ENCODE data around the gene CNTNAP5. TPM values are rescaled to one million over a fixed set of nuclear protein-coding genes. Genes with fewer than 3 reads are reported as not detected.
A peak's percentile ranks its signal among the peaks of the same experiment; 100 is the strongest.

The CNTNAP5 gene
- total RNA-seq, 1 donor from 2014 or later, result 22.0 TPM

- no peak for TF ChIP-seq CTCF (IDR thresholded peaks at IDR 0.05; ENCODE audit: partially characterized antibody, unreplicated experiment)
- DNase-seq, result no peak
- Mint-ChIP-seq H3K27me3 (ENCODE audit: unreplicated experiment) (peaks cover 4% of the 10 kb centered on the region), H3K4me3 (ENCODE audit: unreplicated experiment) (no peak overlapping the region), H3K27ac (ENCODE audit: unreplicated experiment) (no peak overlapping the region), H3K9me3 (ENCODE audit: unreplicated experiment) (no peaks in the 10 kb centered on the region), H3K36me3 (ENCODE audit: unreplicated experiment) (no peaks in the 10 kb centered on the region), H3K4me1 (ENCODE audit: low read depth, unreplicated experiment) (peaks cover 2% of the 10 kb centered on the region)
These were observed 598.5 kb downstream of the CNTNAP5 start for GRCh38 chr2:124623560-124623959.

- Mint-ChIP-seq H3K36me3 (ENCODE audit: unreplicated experiment) (no peaks in the 10 kb centered on the region), H3K27ac (ENCODE audit: unreplicated experiment) (no peak overlapping the region), H3K9me3 (ENCODE audit: unreplicated experiment) (peaks cover 3% of the 10 kb centered on the region), H3K27me3 (ENCODE audit: unreplicated experiment) (peaks cover 4% of the 10 kb centered on the region), H3K4me1 (ENCODE audit: low read depth, unreplicated experiment) (peaks cover 2% of the 10 kb centered on the region), H3K4me3 (ENCODE audit: unreplicated experiment) (no peak overlapping the region)
- no peak for TF ChIP-seq CTCF (IDR thresholded peaks at IDR 0.05; ENCODE audit: partially characterized antibody, unreplicated experiment)
- no peak for DNase-seq
These were observed 600.5 kb downstream of the CNTNAP5 start for GRCh38 chr2:124625561-124625960.

GRCh38 chr2:124626993-124627392 lies 601.9 kb downstream of the CNTNAP5 start:
- DNase-seq, result no peak
- no peak for TF ChIP-seq CTCF (IDR thresholded peaks at IDR 0.05; ENCODE audit: partially characterized antibody, unreplicated experiment)
- H3K9me3 Mint-ChIP-seq (ENCODE audit: unreplicated experiment), result peaks cover 3% of the 10 kb centered on the region
- no peaks in the 10 kb centered on the region for H3K36me3 Mint-ChIP-seq (ENCODE audit: unreplicated experiment)
- peaks cover 2% of the 10 kb centered on the region for H3K27me3 Mint-ChIP-seq (ENCODE audit: unreplicated experiment)
- peaks cover 2% of the 10 kb centered on the region for H3K4me1 Mint-ChIP-seq (ENCODE audit: low read depth, unreplicated experiment)
- H3K4me3 Mint-ChIP-seq (ENCODE audit: unreplicated experiment), result no peak overlapping the region
- no peak overlapping the region for H3K27ac Mint-ChIP-seq (ENCODE audit: unreplicated experiment)

GRCh38 chr2:124633812-124634211 lies 608.7 kb downstream of the CNTNAP5 start:
- H3K36me3 Mint-ChIP-seq (ENCODE audit: unreplicated experiment), result peaks cover 4% of the 10 kb centered on the region
- peaks cover 2% of the 10 kb centered on the region for H3K4me1 Mint-ChIP-seq (ENCODE audit: low read depth, unreplicated experiment)
- no peak overlapping the region for H3K4me3 Mint-ChIP-seq (ENCODE audit: unreplicated experiment)
- no peaks in the 10 kb centered on the region for H3K27me3 Mint-ChIP-seq (ENCODE audit: unreplicated experiment)
- no peak for DNase-seq
- no peak for TF ChIP-seq CTCF (IDR thresholded peaks at IDR 0.05; ENCODE audit: partially characterized antibody, unreplicated experiment)
- H3K27ac Mint-ChIP-seq (ENCODE audit: unreplicated experiment), result no peak overlapping the region
- H3K9me3 Mint-ChIP-seq (ENCODE audit: unreplicated experiment), result peaks cover 6% of the 10 kb centered on the region

GRCh38 chr2:124639524-124639923 lies 614.4 kb downstream of the CNTNAP5 start:
- Mint-ChIP-seq H3K27me3 (ENCODE audit: unreplicated experiment) (no peaks in the 10 kb centered on the region), H3K36me3 (ENCODE audit: unreplicated experiment) (no peaks in the 10 kb centered on the region), H3K4me3 (ENCODE audit: unreplicated experiment) (no peak overlapping the region), H3K4me1 (ENCODE audit: low read depth, unreplicated experiment) (peaks cover 29% of the 10 kb centered on the region), H3K27ac (ENCODE audit: unreplicated experiment) (peak overlapping the region; percentile 57), H3K9me3 (ENCODE audit: unreplicated experiment) (peaks cover 3% of the 10 kb centered on the region)
- no peak for DNase-seq
- TF ChIP-seq CTCF (IDR thresholded peaks at IDR 0.05; ENCODE audit: partially characterized antibody, unreplicated experiment), result no peak
